Uterine smooth muscle cell (primary cell): Measurements from ENCODE around the gene GMNN. TPM values are rescaled to one million over a fixed set of nuclear protein-coding genes. Genes with fewer than 3 reads are reported as not detected.

Source experiments
- total RNA-seq: library from RNA; depleted of rRNA; stranded (reverse); fragments of >200 nt; gene quantifications from 2 replicates; pipeline ENCODE4 v1.2.3, GENCODE V29; 2014

The GMNN gene
- total RNA-seq: 18.1 and 49.4 TPM in 2 replicates

DNA sequence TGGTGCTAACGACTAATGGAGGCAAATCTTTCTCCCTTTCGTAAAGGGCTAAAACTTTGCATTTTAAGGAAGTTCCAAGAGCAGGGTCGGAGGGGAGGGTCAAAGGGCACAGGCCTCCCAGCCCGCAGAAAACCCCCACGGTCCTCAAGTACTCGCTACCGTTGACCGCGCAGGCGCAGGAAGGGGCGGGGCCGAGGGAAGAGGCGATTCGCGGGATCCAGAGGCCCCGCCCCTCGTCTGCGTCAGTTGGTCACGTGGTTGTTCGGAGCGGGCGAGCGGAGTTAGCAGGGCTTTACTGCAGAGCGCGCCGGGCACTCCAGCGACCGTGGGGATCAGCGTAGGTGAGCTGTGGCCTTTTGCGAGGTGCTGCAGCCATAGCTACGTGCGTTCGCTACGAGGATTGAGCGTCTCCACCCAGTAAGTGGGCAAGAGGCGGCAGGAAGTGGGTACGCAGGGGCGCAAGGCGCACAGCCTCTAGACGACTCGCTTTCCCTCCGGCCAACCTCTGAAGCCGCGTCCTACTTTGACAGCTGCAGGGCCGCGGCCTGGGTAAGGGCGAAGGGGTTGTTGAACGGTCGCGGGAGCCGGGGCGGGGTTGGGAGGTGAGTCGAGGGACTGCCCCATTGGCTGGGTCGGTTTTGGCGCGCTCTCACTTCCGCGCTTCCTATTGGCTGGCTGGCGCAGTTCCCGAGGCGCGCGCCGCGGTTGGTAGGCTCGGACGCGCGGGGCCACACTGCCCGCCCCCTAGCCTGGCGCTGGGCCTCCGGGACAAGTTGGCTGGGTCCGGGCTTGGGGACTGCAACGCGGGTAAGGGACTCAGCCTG is at the start of gene GMNN:
Gene GMNN (plus strand): TSS at position 242 of the 824 bp plus-strand sequence. CDS start 2,310 bp downstream, outside the sequence.

GRCh38 chr6:24798740-24799540 is 24.2 kb downstream of the GMNN start, which contains the start of gene ARMH2:
Gene ARMH2, minus strand, starts transcription at chr6:24798917. Its CDS starts 60 bp downstream, at chr6:24798857.

Other genes with a start within 250 kb of the GMNN start
- gene KIAA0319, start 128.7 kb upstream of the GMNN start, total RNA-seq: 0.12 and 0.22 TPM in 2 replicates
- gene TDP2, start 108.0 kb upstream of the GMNN start, total RNA-seq: 27.6 and 27.7 TPM in 2 replicates
- gene ACOT13, start 107.9 kb upstream of the GMNN start, total RNA-seq: 7.6 and 8.4 TPM in 2 replicates
- 132 and 141 TPM in 2 replicates for gene C6orf62, start 55.8 kb upstream of the GMNN start, total RNA-seq
- gene ARMH2, start 24.0 kb downstream of the GMNN start, total RNA-seq: not detected in 2 replicates
- gene RIPOR2, start 161.0 kb downstream of the GMNN start, total RNA-seq: 5.5 and 8.7 TPM in 2 replicates